GM12878 (cell line): Measurements from ENCODE around the gene PPP1R13B.

Experiments
- ASH2L ChIP-seq: fragments of 300-600, 200-600 bp; sonication (generic); IDR thresholded peaks from 2 replicates; pipeline ENCODE4 v1.6.1; 2017; ENCODE audit warnings: low read depth, mild to moderate bottlenecking, borderline replicate concordance
- ATF7 ChIP-seq: fragments of 450-650 bp; IDR thresholded peaks from 2 replicates; pipeline ENCODE4 v1.6.1; 2016; ENCODE audit warnings: low read depth, mild to moderate bottlenecking
- CHD2 ChIP-seq: IDR thresholded peaks from 2 replicates; pipeline ENCODE4 v1.6.1; 2011; ENCODE audit warnings: low read depth, low read length, improper control_type of control experiment, borderline replicate concordance
- CHD4 ChIP-seq: fragments of 200-600 bp; sonication (generic); IDR thresholded peaks from 2 replicates; pipeline ENCODE4 v1.6.1; 2016; ENCODE audit warnings: mild to moderate bottlenecking
- EZH2 ChIP-seq: IDR thresholded peaks from 2 replicates; pipeline ENCODE4 v1.6.1; 2012; ENCODE audit warnings: low read depth, mild to moderate bottlenecking, control low read depth, inconsistent platforms, low read length, borderline replicate concordance; ENCODE audit not compliant: control insufficient read depth
- NRF1 ChIP-seq: conservative IDR thresholded peaks from 2 replicates; pipeline ENCODE4 v1.6.1; 2011; ENCODE audit warnings: mild to moderate bottlenecking, low read depth, low read length, improper control_type of control experiment
- POLR2A ChIP-seq: IDR thresholded peaks from 2 replicates; pipeline ENCODE4 v1.6.1; 2011; ENCODE audit warnings: low read depth, mild to moderate bottlenecking, low read length
- RAD51 ChIP-seq: fragments of 450-650 bp; IDR thresholded peaks from 2 replicates; pipeline ENCODE4 v1.6.1; 2016; ENCODE audit warnings: moderate library complexity, mild to moderate bottlenecking, inconsistent platforms
- SREBF1 ChIP-seq: IDR thresholded peaks from 2 replicates; pipeline ENCODE4 v1.6.1; 2012; ENCODE audit warnings: mild to moderate bottlenecking, low read length
- YY1 ChIP-seq: IDR thresholded peaks from 2 replicates; pipeline ENCODE4 v1.6.1; 2011; ENCODE audit warnings: low read depth, mild to moderate bottlenecking, low read length
- ZNF384 ChIP-seq: IDR thresholded peaks from 2 replicates; pipeline ENCODE4 v1.6.1; 2012; ENCODE audit warnings: low read depth, mild to moderate bottlenecking, low read length, improper control_type of control experiment, borderline replicate concordance
- TF ChIP-seq, protein P1 (sequence below), 3 experiments: IDR thresholded peaks in 2 of 3; conservative IDR thresholded peaks in 1 of 3; 2 replicates each; pipeline ENCODE4 v1.5.1; 2011; ENCODE audit warnings: low read depth in 3 of 3, low read length in 3 of 3, mild to moderate bottlenecking in 3 of 3, control low read depth in 2 of 3, moderate library complexity in 2 of 3, inconsistent platforms in 1 of 3, mixed read lengths in 1 of 3; ENCODE audit not compliant: control insufficient read depth in 2 of 3, insufficient read depth in 1 of 3; ENCODE audit errors: extremely low read depth in 1 of 3
- TF ChIP-seq, protein P2 (sequence below): fragments of 450-650 bp; IDR thresholded peaks from 2 replicates; pipeline ENCODE4 v1.6.1; 2017; ENCODE audit warnings: mild to moderate bottlenecking, moderate library complexity
- TF ChIP-seq, protein P3 (sequence below): IDR thresholded peaks from 2 replicates; pipeline ENCODE4 v1.6.1; 2012; ENCODE audit warnings: low read depth, low read length, improper control_type of control experiment

DNA sequence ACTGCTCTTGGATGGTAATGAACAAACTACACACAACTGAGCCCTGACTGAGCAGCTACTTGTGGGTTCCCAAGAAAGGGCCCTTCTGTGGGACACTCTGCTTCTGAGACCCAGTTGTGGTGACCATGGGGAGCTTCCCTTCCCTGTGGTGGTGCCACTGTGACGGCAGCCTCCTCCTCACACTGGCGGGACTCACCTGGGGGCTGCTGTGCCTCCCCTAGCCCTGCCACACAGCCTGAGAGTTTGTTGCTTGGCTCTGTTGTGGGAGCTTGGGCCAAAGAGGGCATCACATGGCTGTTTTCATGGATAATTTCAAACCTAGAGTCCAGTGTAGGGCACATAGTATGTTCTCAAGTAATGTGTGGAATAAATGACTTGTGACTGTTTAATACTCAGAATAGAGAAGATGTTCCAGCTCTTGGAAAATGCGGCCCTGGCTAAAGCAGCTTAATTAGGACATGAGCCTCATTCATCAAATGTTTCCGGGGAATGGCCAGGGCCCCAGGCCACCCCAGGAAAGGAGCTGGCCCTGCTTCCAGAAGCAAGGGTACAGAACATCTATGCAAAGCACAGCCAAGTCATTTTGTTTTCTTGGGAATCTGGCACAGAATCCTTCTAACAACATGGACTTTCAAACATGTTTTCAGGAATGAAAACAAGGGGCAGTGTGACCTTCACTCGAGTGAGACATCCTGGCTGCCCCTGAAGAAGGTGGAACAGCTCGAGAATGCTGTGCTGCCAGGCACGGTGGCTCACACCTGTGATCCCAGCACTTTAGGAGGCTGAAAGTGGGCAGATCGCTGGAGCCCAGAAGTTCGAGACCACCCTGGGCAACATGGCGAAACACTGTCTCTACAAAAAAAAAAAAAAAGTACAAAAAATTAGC, 110.6 kb downstream of the PPP1R13B start:
- no peak for TF ChIP-seq EZH2
- no peak for TF ChIP-seq CHD4
- TF ChIP-seq, protein P1, sequence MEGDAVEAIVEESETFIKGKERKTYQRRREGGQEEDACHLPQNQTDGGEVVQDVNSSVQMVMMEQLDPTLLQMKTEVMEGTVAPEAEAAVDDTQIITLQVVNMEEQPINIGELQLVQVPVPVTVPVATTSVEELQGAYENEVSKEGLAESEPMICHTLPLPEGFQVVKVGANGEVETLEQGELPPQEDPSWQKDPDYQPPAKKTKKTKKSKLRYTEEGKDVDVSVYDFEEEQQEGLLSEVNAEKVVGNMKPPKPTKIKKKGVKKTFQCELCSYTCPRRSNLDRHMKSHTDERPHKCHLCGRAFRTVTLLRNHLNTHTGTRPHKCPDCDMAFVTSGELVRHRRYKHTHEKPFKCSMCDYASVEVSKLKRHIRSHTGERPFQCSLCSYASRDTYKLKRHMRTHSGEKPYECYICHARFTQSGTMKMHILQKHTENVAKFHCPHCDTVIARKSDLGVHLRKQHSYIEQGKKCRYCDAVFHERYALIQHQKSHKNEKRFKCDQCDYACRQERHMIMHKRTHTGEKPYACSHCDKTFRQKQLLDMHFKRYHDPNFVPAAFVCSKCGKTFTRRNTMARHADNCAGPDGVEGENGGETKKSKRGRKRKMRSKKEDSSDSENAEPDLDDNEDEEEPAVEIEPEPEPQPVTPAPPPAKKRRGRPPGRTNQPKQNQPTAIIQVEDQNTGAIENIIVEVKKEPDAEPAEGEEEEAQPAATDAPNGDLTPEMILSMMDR (IDR thresholded peaks at IDR 0.05 in 2 of 3, conservative IDR thresholded peaks at IDR 0.05 in 1 of 3; ENCODE audit: control insufficient read depth in 2 of 3, extremely low read depth in 1 of 3, insufficient read depth in 1 of 3, low read depth in 3 of 3, low read length in 3 of 3), result no peak
- TF ChIP-seq SREBF1, result no peak
- TF ChIP-seq ATF7, result no peak
- TF ChIP-seq ZNF384, result no peak
- no peak for TF ChIP-seq POLR2A
- TF ChIP-seq, protein P2, sequence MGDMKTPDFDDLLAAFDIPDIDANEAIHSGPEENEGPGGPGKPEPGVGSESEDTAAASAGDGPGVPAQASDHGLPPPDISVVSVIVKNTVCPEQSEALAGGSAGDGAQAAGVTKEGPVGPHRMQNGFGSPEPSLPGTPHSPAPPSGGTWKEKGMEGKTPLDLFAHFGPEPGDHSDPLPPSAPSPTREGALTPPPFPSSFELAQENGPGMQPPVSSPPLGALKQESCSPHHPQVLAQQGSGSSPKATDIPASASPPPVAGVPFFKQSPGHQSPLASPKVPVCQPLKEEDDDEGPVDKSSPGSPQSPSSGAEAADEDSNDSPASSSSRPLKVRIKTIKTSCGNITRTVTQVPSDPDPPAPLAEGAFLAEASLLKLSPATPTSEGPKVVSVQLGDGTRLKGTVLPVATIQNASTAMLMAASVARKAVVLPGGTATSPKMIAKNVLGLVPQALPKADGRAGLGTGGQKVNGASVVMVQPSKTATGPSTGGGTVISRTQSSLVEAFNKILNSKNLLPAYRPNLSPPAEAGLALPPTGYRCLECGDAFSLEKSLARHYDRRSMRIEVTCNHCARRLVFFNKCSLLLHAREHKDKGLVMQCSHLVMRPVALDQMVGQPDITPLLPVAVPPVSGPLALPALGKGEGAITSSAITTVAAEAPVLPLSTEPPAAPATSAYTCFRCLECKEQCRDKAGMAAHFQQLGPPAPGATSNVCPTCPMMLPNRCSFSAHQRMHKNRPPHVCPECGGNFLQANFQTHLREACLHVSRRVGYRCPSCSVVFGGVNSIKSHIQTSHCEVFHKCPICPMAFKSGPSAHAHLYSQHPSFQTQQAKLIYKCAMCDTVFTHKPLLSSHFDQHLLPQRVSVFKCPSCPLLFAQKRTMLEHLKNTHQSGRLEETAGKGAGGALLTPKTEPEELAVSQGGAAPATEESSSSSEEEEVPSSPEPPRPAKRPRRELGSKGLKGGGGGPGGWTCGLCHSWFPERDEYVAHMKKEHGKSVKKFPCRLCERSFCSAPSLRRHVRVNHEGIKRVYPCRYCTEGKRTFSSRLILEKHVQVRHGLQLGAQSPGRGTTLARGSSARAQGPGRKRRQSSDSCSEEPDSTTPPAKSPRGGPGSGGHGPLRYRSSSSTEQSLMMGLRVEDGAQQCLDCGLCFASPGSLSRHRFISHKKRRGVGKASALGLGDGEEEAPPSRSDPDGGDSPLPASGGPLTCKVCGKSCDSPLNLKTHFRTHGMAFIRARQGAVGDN, result no peak
- no peak for TF ChIP-seq ASH2L
- TF ChIP-seq, protein P3, sequence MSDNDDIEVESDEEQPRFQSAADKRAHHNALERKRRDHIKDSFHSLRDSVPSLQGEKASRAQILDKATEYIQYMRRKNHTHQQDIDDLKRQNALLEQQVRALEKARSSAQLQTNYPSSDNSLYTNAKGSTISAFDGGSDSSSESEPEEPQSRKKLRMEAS, result no peak
- no peak for TF ChIP-seq NRF1
- TF ChIP-seq CHD2, result no peak
- TF ChIP-seq RAD51, result no peak
- no peak for TF ChIP-seq YY1
